ENCODE data around the gene SMURF1.

GRCh38 chr7:99027841-99028240 lies 116.1 kb downstream of the SMURF1 start:
- TF ChIP-seq CTCF (IDR thresholded peaks at IDR 0.05; ENCODE audit: poor library complexity, severe bottlenecking) (no peak), POLR2AphosphoS5 (IDR thresholded peaks at IDR 0.05) (no peak), REST (IDR thresholded peaks at IDR 0.05; ENCODE audit: borderline replicate concordance) (no peak), RAD21 (conservative IDR thresholded peaks at IDR 0.05) (no peak), EZH2 (IDR thresholded peaks at IDR 0.05; ENCODE audit: borderline replicate concordance, insufficient read depth, low read length, poor library complexity, severe bottlenecking) (no peak), EP300 (conservative IDR thresholded peaks at IDR 0.05; ENCODE audit: poor library complexity, severe bottlenecking) (no peak), MXI1 (conservative IDR thresholded peaks at IDR 0.05; ENCODE audit: poor library complexity, severe bottlenecking) (no peak), TAF1 (IDR thresholded peaks at IDR 0.05; ENCODE audit: low read depth) (no peak)
